Measurements from ENCODE around the gene PTPRA. TPM values are rescaled to one million over a fixed set of nuclear protein-coding genes. Genes with fewer than 3 reads are reported as not detected.
"Not testable (repeated sequence)": the region's sequence is repeated elsewhere in the genome, so short reads cannot be mapped to it uniquely, and the experiment has no call there.

PTPRA gene
- total and polyA plus RNA-seq, 8 donors = 8.1 to 157 (median 21.8) TPM

DNA sequence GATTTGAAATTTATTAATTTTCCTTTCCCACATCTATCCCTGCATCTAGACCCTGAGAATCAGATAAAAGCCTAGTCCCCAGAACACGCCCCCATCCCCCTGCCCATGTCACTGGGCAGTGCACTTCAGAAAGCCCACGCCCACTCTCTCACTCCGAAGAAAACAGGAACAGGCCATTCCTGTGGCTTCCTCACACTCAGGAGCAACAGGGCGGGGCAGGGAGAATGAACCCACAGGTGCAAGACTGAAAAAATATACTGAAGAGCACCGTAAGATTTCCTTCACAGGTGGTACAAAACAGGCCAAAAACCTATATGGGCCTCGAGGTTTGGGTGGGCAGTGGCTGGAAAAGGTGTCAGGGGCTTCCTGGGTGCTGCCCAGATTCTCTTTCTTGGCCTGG lies 201.5 kb downstream of the PTPRA start:
- TF ChIP-seq EP300 (IDR thresholded peaks at IDR 0.05) = no peak
- TF ChIP-seq POLR2AphosphoS5 (IDR thresholded peaks at IDR 0.05) = no peak
- TF ChIP-seq POLR2A (IDR thresholded peaks at IDR 0.05) = no peak
- TF ChIP-seq CTCF (IDR thresholded peaks at IDR 0.05) = no peak
- Histone ChIP-seq H3K27me3 (peaks cover 5 to 57% (median 21%) of the 10 kb centered on the region in 3 donors), H3K27ac (no peak overlapping the region), H3K4me3 (no peak overlapping the region), H3K36me3 (no peaks in the 10 kb centered on the region), H3K9me3 (no peaks in the 10 kb centered on the region), H3K4me1 (peaks cover 10 to 16% (median 14%) of the 10 kb centered on the region in 4 donors)
- DNase-seq = peak in 1 of 2 donors; percentile 41
- intact Hi-C loops (cut with DNase I; ENCODE audit: low total_unique reads) = no loop called here
- 34 to 49% (median 45%) methylated on average over 6 of the region's 6 CpGs for WGBS, 5 donors

DNA sequence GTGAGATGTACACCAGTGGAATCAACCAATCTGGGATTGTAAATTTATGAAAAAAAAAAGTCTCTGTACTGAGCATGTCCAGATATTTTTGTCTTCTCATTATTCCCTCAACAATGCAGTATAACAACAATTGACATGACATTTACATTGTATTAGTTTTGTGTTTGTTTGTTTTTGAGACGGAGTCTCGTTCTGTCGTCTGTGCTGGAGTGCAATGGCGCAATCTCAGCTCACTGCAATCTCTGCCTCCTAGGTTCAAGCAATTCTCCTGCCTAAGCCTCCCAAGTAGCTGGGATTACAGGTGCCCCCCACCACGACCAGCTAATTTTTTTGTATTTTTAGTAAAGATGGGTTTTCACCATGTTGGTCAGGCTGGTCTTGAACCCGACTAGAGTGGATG lies 202.0 kb downstream of the PTPRA start:
- Histone ChIP-seq H3K27me3 (peaks cover 5 to 61% (median 21%) of the 10 kb centered on the region in 3 donors), H3K4me1 (peaks cover 10 to 16% (median 14%) of the 10 kb centered on the region in 4 donors)
- H3K27ac ChIP-seq; H3K9me3 ChIP-seq; DNase-seq; H3K4me3 ChIP-seq; H3K36me3 ChIP-seq; intact Hi-C loops (cut with DNase I; ENCODE audit: low total_unique reads): not testable (repeated sequence)
- 68 to 86% (median 80%) methylated on average over 6 of the region's 6 CpGs for WGBS, 5 donors

GRCh38 chr20:3077618-3078134 lies 204.4 kb downstream of the PTPRA start:
- no peak for TF ChIP-seq EP300 (IDR thresholded peaks at IDR 0.05)
- no peak for TF ChIP-seq POLR2AphosphoS5 (IDR thresholded peaks at IDR 0.05)
- no peak for TF ChIP-seq CTCF (IDR thresholded peaks at IDR 0.05)
- no peak for TF ChIP-seq POLR2A (IDR thresholded peaks at IDR 0.05)
- intact Hi-C loops (cut with DNase I; ENCODE audit: low total_unique reads) = no loop called here
- Histone ChIP-seq H3K9me3 (no peaks in the 10 kb centered on the region), H3K4me1 (peaks cover 7 to 21% (median 14%) of the 10 kb centered on the region in 4 donors), H3K27ac (no peak overlapping the region), H3K27me3 (peaks cover 0 to 61% (median 22%) of the 10 kb centered on the region in 3 donors), H3K4me3 (no peak overlapping the region), H3K36me3 (no peaks in the 10 kb centered on the region)
- DNase-seq = no peak
- 75 to 81% (median 77%) methylated on average over 4 of the region's 4 CpGs for WGBS, 5 donors

- WGBS, 5 donors = 26 to 55% (median 50%) methylated on average over 6 of the region's 6 CpGs
Measured at GRCh38 chr20:3080939-3081388, 207.7 kb downstream of the PTPRA start.

More at GRCh38 chr20:3080939-3081388, 207.7 kb downstream of the PTPRA start:
- peaks cover 14 to 31% (median 24%) of the 10 kb centered on the region in 4 donors for H3K4me1 ChIP-seq
- no peaks in the 10 kb centered on the region for H3K9me3 ChIP-seq
- TF ChIP-seq POLR2A (IDR thresholded peaks at IDR 0.05) (no peak), EP300 (IDR thresholded peaks at IDR 0.05) (no peak), POLR2AphosphoS5 (IDR thresholded peaks at IDR 0.05) (no peak), CTCF (IDR thresholded peaks at IDR 0.05) (no peak)
- H3K36me3 ChIP-seq = no peaks in the 10 kb centered on the region
- H3K27ac ChIP-seq = no peak overlapping the region
- H3K27me3 ChIP-seq = peaks cover 0 to 80% (median 42%) of the 10 kb centered on the region in 3 donors
- no peak overlapping the region for H3K4me3 ChIP-seq
- DNase-seq = no peak
- intact Hi-C loops (cut with DNase I; ENCODE audit: low total_unique reads) = no loop called here

Data from stomach (tissue), 9 donors.